K562 (cell line): ENCODE results near the gene CTF1. TPM values are rescaled to one million over a fixed set of nuclear protein-coding genes. Genes with fewer than 3 reads are reported as not detected.

ENCODE experiments used
- ATF7 ChIP-seq: fragments of 450-650 bp; IDR thresholded peaks from 2 replicates; pipeline ENCODE4 v1.7.1; 2014; ENCODE audit warnings: mild to moderate bottlenecking, moderate library complexity
- BRD4 ChIP-seq: fragments of 200-600 bp; sonication (generic); IDR thresholded peaks from 2 replicates; pipeline ENCODE4 v1.6.1; 2017; ENCODE audit warnings: inconsistent platforms
- DPF2 ChIP-seq: fragments of 450-650 bp; IDR thresholded peaks from 2 replicates; pipeline ENCODE4 v1.6.1; 2016
- E2F8 ChIP-seq: fragments of 450-650 bp; IDR thresholded peaks from 2 replicates; pipeline ENCODE4 v1.7.1; 2018; ENCODE audit warnings: mild to moderate bottlenecking, low read depth; ENCODE audit not compliant: partially characterized antibody
- HDAC1 ChIP-seq, 2 experiments: fragments of 450-650 bp; IDR thresholded peaks; 2 replicates each; pipeline ENCODE4 v1.6.1; 2016 to 2017; ENCODE audit warnings: inconsistent platforms in 1 of 2, mild to moderate bottlenecking in 1 of 2, moderate library complexity in 1 of 2
- HSF4 ChIP-seq: fragments of 250-450 bp; sonication (Bioruptor Pico); IDR thresholded peaks from 2 replicates; pipeline ENCODE4 v2.1.2; 2022; ENCODE audit warnings: mild to moderate bottlenecking, moderate library complexity, borderline replicate concordance
- ILF3 ChIP-seq: fragments of 450-650 bp; IDR thresholded peaks from 2 replicates; pipeline ENCODE4 v1.6.1; 2018; ENCODE audit warnings: antibody characterized with exemption, mild to moderate bottlenecking, moderate library complexity, borderline replicate concordance
- KHSRP ChIP-seq: fragments of 450-650 bp; IDR thresholded peaks from 2 replicates; pipeline ENCODE4 v1.6.1; 2017
- KLF13 ChIP-seq: fragments of 450-650 bp; IDR thresholded peaks from 2 replicates; pipeline ENCODE4 v1.6.1; 2016; ENCODE audit warnings: missing genetic modification characterization, low read depth, mild to moderate bottlenecking, missing compliant biosample characterization, moderate library complexity, borderline replicate concordance
- MAZ ChIP-seq, 2 experiments: fragments of 450-650 bp in 1 of 2; sonication (generic) in 1 of 2; formaldehyde crosslinking; IDR thresholded peaks in 1 of 2; conservative IDR thresholded peaks in 1 of 2; 2 replicates each; pipeline versions ENCODE4 v1.4.0 to v1.5.0; 2020; ENCODE audit warnings: mild to moderate bottlenecking in 1 of 2, missing genetic modification reagents in 1 of 2
- MEF2D ChIP-seq: conservative IDR thresholded peaks from 2 replicates; pipeline ENCODE4 v1.6.1; 2016; ENCODE audit warnings: low read depth, missing genetic modification characterization, missing compliant biosample characterization
- NEUROD1 ChIP-seq: fragments of 150-350 bp; IDR thresholded peaks from 2 replicates; pipeline ENCODE4 v1.6.1; 2014; ENCODE audit warnings: borderline replicate concordance, low read length, low read depth; ENCODE audit not compliant: partially characterized antibody
- NFRKB ChIP-seq: fragments of 450-650 bp; IDR thresholded peaks from 2 replicates; pipeline ENCODE4 v1.6.1; 2016; ENCODE audit warnings: low read depth
- NKRF ChIP-seq: fragments of 450-650 bp; IDR thresholded peaks from 2 replicates; pipeline ENCODE4 v1.6.1; 2016; ENCODE audit warnings: borderline replicate concordance
- NR2C2 ChIP-seq, 2 experiments: fragments of 200-800 bp in 1 of 2; sonication (Bioruptor generic) in 1 of 2; sonication (generic) in 1 of 2; formaldehyde crosslinking in 1 of 2; IDR thresholded peaks; 2 replicates each; pipeline versions ENCODE4 v1.6.1 to v1.8.0; 2016 to 2022; ENCODE audit warnings: mild to moderate bottlenecking in 1 of 2, missing compliant biosample characterization in 1 of 2, missing genetic modification characterization in 1 of 2, missing genetic modification reagents in 1 of 2
- TBP ChIP-seq: optimal IDR thresholded peaks from 2 replicates; pipeline ENCODE3; 2011; ENCODE audit warnings: low read depth, low read length, improper control_type of control experiment
- TGIF2 ChIP-seq: sonication (generic); formaldehyde crosslinking; IDR thresholded peaks from 2 replicates; pipeline ENCODE4 v1.8.1; 2022; ENCODE audit warnings: mild to moderate bottlenecking, missing genetic modification reagents, moderate library complexity
- TSHZ1 ChIP-seq: fragments of 250-450 bp; sonication (Bioruptor Pico); IDR thresholded peaks from 2 replicates; pipeline ENCODE4 v1.4.0; 2020; ENCODE audit warnings: mild to moderate bottlenecking, moderate library complexity
- ZFX ChIP-seq: sonication (generic); formaldehyde crosslinking; IDR thresholded peaks from 2 replicates; pipeline ENCODE4 v1.8.0; 2022; ENCODE audit warnings: mild to moderate bottlenecking, missing genetic modification reagents, moderate library complexity
- ZNF24 ChIP-seq: fragments of 450-650 bp; IDR thresholded peaks from 2 replicates; pipeline ENCODE4 v1.6.1; 2016
- ZNF717 ChIP-seq: fragments of 250-450 bp; sonication (Bioruptor Pico); IDR thresholded peaks from 2 replicates; pipeline ENCODE4 v1.5.0; 2021
- polyA plus RNA-seq, 8 experiments: library from polyadenylated mRNA; depleted of rRNA in 4 of 8; stranded (reverse) in 5 of 8; unstranded in 3 of 8; fragments of >200 nt; fragmentation: Nextera tagmentation in 2 of 8; fragmentation: Illumina TruSeq in 1 of 8; extraction: Ambion mirVana in 2 of 8; extraction: Trizol in 1 of 8; gene quantifications; 2 replicates each; pipeline versions ENCODE4 v1.2.1 to v1.2.3, GENCODE V29; 2011 to 2014; ENCODE audit warnings: inconsistent platforms in 1 of 8, missing spikeins in 1 of 8
- total RNA-seq, 7 experiments: library from RNA; depleted of rRNA in 6 of 7; stranded (reverse); fragments of >200 nt in 6 of 7; fragmentation: Illumina TruSeq in 2 of 7; extraction: Trizol in 2 of 7; gene quantifications; 2 replicates each; pipeline versions ENCODE4 v1.2.1 to v1.2.3, GENCODE V29; 2011 to 2021; ENCODE audit warnings: low replicate concordance in 1 of 7

CTF1 gene
- total and polyA plus RNA-seq, 9 of the 15 experiments (the other 6 are each of a cell fraction or from before 2014, with no cell fraction given), result 0.24 to 2.5 (median 0.44) TPM

- no peak for TF ChIP-seq TSHZ1 (CRISPR knock-in tag)
- peak; percentile 93 for TF ChIP-seq ZFX (CRISPR knock-in tag)
- peak; percentile 41 to 67; a peak in 3 of 4 replicates for TF ChIP-seq HDAC1 (IDR thresholded peaks at IDR 0.05)
- TF ChIP-seq NFRKB, result peak; percentile 64
- peak; percentile 58; the same call in 1 of the 2 replicates for TF ChIP-seq KLF13
- peak; percentile 55; the same call in 1 of the 2 replicates for TF ChIP-seq BRD4
- peak; percentile 26 for TF ChIP-seq E2F8
- no peak; the same call in 1 of the 2 replicates for TF ChIP-seq NR2C2 (CRISPR knock-in tag; IDR thresholded peaks at IDR 0.05)
- peak; percentile 86; the same call in 1 of the 2 replicates for TF ChIP-seq NR2C2 (tag; IDR thresholded peaks at IDR 0.05)
- TF ChIP-seq ZNF717, result no peak
- TF ChIP-seq DPF2, result peak; percentile 48
- TF ChIP-seq ILF3, result no peak
- TF ChIP-seq KHSRP, result no peak
- TF ChIP-seq ZNF24, result 0 out of 2 replicates have a peak, but pooled peaks have one; percentile 35
- TF ChIP-seq ATF7, result peak; percentile 23; the same call in 1 of the 2 replicates
- no peak for TF ChIP-seq MEF2D (tag)
- TF ChIP-seq NKRF, result peak; percentile 69; the same call in 1 of the 2 replicates
- TF ChIP-seq HSF4 (CRISPR knock-in tag), result no peak
- TF ChIP-seq MAZ (CRISPR knock-in tag; conservative IDR thresholded peaks at IDR 0.05 in 1 of 2, IDR thresholded peaks at IDR 0.05 in 1 of 2), result peak in 1 of 2 experiments; percentile 56; a peak in 3 of 4 replicates
- TF ChIP-seq TGIF2, result no peak
- peak; percentile 40 for TF ChIP-seq TBP
- TF ChIP-seq NEUROD1, result peak; percentile 46
These were observed at the start of gene CTF1 (continued) for GRCh38 chr16:30896261-30896888.
